HG03097 (cell line): Measurements from ENCODE around the gene TAF15.

ENCODE experiments used
- ATAC-seq: cut with Tn5 transposase; IDR thresholded peaks from one replicate; pipeline ENCODE4 v1.9.1; 2021; ENCODE audit not compliant: unreplicated experiment, low FRiP score

The TAF15 gene

GRCh38 chr17:35895636-35896587 is 86.6 kb downstream of the TAF15 start:
- no peak for ATAC-seq
